CD4-positive, alpha-beta T cell treated with Interleukin-6 at 100 ng/mL for 8 hours (primary cell): ENCODE measurements around the gene TMEM61.
A peak's percentile ranks its signal among the peaks of the same experiment; 100 is the strongest.
"Not testable (repeated sequence)": the region's sequence is repeated elsewhere in the genome, so short reads cannot be mapped to it uniquely, and the experiment has no call there.

ENCODE experiments used
- DNase-seq: peaks from one replicate; pipeline ENCODE4 v3.0.0-alpha.2; 2020; ENCODE audit warnings: mixed read lengths, low spot score

The TMEM61 gene

DNA sequence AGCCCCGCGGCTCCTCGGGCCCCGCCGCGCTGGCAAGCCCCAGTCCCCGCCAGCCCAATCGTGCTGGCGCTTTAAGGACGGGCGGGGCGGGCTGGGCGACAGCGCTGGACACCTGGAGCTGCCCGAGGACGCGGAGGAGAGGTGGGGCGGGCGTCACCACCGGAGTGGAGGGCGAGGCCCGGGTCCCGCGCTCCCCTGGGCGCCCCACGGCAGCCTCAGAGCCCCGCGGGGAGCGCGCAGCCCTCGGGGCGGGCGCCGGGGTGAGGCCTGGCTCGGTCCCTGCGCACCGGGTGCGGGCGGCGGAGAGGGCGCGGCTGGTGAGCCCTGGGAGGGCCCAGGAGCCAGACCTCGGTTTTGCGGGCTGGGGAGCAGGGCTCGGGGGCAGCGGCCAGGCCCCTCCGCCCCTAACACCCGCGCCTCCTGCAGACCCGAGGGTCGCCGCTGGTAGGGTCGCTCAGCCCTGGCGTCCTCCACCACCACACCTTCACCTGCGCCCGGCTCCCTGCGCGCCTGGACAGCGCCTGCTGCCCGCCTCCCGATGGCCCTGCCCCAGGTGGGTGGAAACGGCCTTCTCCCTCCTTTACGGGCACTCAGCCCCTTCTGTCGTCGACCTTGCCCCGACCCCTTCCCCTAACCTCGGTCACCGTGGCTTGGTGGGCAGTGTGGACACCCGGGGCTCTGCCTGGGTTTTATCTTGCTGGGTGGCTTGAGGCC is at the start of gene TMEM61:
TMEM61 (plus strand) TSS at position 101 of the 714 bp plus-strand sequence; CDS start at position 539, 438 bp downstream.
- DNase-seq: no peak

DNA sequence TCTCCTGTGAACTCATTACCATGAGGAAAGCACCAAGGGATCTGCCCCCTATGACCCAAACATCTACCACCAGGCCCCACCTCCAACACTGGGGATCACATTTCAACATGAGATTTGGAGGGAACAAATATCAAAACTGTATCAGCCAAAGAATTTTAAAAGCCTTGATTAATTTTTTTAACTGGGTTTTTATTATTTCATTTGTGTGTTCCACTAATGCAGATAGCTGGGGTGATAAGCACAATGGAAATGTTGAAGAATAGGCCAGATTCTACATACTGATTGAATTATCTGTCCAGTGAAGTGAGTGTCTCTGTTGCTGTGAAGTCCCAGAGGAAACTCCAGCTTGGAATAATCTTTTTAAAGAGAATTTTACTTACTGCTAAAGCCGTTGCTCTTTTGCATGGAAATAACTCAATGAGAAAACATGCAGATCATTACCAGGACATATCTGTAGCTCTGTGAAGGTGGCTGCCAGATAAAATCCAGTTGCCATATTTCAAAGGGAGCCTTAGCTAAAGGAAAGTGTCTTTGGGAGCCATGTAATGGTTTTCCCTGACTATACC is 49.1 kb upstream of the TMEM61 start:
- no peak for DNase-seq

DNA sequence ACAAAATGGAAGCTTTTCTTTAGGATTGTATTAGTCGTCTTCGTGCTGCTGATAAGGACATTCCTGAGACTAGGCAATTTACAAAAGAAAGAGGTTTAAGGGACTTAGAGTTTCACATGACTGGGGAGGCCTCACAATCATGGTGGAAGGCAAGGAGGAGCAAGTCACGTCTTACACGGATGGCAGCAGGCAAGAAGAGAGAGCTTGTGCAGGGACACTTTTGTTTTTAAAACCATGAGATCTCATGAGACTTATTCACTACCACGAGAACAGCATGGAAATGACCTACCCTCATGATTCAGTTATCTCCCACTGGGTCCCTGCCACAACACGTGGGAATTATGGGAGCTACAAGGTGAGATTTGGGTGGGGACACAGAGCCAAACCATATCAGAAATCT is 46.3 kb upstream of the TMEM61 start:
- not testable (repeated sequence) for DNase-seq

GRCh38 chr1:54934869-54935268 is 45.6 kb upstream of the TMEM61 start:
- DNase-seq: no peak

DNA sequence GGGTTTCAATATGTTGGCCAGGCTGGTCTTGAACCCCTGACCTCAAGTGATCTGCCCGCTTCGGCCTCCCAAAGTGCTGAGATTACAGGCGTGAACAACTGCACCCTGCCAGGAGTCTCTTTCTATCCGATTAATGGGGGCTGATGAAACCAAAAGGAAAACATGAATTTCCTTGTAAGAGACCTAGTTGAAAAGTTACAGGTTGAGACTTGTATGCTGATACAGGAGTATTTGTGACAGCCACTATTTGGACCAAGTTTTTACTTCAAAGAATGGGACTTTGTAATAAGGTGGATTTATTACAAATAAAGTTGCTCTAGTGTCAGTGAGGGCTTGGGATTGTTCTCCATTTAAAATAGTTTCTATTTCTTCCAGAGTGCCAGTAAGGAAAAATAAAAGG is 43.6 kb upstream of the TMEM61 start:
- no peak for DNase-seq

DNA sequence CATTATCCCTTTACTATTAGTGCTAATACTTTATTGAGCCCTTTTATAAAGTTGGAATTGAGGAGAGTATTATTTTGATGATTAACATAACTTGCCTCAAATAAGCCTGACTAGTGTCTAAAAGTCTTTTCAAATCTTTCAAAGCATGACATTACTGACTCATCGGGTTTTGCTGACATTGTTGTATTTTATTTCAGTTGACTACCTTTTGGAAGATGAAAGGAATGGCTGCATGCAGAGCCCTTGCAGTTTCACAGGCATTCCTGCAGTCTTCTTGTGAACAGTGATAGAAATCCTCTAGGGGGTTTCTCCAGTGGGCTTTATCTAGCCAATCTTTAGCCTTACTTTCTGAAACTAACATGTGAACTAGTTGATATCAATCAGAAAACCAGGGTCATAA is 43.0 kb upstream of the TMEM61 start:
- no peak for DNase-seq

DNA sequence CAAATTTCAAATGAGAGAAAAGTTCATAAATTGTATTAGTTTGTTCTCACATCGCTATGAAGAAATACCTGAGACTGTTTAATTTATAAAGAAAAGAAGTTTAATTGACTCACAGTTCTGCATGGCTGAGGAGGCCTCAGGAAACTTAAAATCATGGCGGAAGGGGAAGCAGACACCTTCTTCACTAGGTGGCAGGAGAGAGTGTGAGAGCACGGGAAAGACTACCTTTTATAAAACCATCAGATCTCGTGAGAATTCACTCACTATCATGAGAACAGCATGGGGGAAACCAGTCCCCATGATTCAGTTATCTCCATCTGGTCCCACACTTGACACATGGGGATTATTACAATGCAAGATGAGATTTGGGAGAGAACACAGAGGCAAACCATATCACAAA is 41.5 kb upstream of the TMEM61 start:
- DNase-seq: not testable (repeated sequence)

- DNase-seq: no peak
Measured at GRCh38 chr1:54940042-54940441, 40.4 kb upstream of the TMEM61 start.

DNA sequence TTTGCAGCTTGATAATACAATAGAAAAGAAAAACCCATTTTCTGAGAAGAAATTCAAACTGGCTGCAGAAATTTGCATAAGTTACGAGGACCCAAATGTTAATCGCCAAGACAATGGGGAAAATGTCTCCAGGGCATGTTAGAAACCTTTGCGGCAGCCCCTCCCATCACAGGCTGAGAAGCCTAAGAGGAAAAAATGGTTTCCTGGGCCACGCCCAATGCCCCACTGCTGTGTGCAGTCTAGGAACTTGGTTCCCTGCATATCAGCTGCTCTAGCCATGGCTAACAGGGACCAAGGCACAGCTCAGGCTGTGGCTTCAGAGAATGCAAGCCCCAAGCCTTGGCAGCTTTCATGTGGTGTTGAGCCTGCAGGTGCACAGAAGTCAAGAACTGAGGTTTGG is 37.5 kb upstream of the TMEM61 start:
- DNase-seq: no peak

DNA sequence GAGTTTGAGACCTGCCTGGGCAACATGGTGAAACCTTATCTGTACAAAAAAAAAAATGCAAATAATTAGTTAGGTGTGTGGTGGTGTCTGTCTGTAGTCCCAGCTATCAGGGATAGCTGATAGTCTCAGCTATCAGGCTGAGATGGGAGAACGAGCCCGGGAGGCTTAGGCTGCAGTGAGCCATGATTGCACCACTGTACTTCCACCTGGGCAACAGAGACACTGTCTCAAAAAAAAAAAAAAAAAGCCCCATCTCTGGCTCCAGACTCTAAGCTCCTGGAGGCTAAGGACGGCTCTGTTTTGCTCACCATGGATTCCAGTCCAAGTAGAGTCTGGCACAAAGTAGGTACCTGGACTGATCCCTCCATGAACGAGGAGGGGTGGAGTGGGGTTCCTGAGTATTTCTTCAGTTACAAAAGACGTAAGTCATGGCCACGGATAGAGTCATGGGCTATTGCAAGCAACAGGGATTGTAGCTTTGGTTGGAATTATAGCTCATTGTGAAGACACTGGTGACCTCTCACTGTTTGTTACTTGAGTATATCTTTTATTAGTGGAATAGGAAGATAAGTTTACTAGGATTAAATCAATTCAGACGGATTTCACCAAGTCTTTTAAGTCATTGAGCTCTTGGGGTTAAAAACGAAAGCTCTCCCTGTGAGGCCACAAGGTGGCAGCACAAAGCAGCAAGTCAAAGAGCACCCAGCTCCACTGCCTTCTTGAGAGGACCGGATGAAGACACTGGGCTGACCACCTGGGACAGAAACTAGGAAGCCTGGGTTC is 35.6 kb upstream of the TMEM61 start:
- peak; percentile 59 for DNase-seq

DNA sequence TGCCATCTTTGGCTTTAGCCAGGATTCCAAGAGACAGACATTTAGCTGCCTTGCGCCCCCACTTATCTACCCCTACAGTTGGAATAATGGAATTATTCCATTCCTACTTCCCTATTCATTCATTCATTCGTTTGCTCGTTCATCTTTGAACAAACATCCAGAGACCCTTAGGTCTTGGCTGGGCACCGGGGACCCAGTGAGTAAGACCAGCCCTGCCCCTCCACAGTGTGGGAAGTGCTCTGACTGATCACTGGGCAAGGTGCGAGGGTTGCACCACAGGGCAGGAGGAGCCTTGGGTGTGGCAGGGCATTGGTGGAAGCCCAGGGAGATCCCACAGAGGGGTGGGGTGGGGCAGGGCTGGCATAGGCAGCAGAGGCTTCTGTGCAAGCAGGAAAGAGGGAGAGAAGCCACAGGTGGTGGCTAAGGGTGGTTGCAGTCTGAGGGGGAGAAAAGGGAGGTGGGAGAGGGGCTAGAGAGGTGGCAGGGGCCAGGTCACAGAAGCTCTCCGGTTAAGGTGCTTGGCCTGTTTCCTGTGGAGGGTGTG is 35.0 kb upstream of the TMEM61 start:
- DNase-seq: no peak

GRCh38 chr1:54947540-54947939 is 32.9 kb upstream of the TMEM61 start:
- DNase-seq: no peak

DNA sequence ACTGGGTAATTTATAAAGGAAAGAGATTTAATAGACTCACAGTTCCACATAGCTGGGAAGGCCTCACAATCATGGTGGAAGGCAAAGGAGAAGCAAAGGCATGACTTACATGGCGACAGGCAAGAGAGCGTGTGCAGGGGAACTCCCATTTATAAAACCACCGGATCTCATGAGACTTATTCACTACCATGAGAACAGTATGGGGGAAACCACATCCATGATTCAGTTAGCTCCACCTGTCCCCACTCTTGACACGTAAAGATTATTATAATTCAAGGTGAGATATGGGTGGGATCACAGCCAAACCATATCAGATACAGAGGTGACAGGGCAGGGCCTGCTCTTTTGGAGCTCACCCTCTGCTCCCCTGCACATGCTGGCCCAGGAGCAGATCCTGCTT is 31.4 kb upstream of the TMEM61 start:
- DNase-seq: no peak

- no peak for DNase-seq
Measured at GRCh38 chr1:54950006-54950368, 30.4 kb upstream of the TMEM61 start.

DNA sequence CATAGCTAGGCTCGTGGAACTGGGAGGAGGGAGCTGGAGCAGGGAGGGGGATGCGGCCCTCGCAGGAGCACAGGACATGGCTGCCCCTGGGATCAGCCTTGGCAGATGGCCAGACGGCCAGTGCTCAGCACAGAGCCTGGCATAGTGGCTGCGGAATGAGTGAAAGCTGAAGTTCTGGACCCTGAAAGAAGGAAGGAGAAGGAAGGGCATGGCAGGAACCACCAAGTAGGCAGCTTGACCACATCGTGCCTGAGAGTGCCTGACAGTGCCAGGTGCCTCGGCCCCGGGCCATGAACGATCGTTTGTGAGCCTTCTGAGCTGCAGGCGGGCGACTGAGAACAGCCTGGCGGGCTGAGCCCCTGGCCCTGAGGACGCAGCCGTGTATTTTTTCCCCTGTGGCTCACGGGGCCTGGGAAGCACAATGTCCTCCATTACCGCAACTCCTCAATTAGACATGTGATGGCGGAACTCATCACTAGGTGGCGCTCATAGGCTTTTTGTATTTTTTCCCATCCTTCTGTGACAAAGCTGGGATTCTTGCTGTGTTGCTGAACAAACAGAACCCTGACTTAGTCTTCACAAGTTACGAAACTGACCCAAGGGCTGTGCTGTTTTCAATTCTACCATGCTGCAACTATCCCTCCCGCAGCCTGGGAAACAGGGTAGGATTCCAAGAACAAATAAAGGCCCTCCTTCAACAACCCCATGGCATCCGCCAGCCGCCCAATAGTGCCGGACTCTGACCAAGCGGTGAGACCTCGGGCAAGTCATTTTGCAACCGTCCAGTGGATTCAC is 29.9 kb upstream of the TMEM61 start:
- peak; percentile 37 for DNase-seq

- DNase-seq: no peak
Measured at GRCh38 chr1:54951810-54952226, 28.6 kb upstream of the TMEM61 start.

GRCh38 chr1:54952950-54953718 is 27.3 kb upstream of the TMEM61 start:
- DNase-seq: no peak

DNA sequence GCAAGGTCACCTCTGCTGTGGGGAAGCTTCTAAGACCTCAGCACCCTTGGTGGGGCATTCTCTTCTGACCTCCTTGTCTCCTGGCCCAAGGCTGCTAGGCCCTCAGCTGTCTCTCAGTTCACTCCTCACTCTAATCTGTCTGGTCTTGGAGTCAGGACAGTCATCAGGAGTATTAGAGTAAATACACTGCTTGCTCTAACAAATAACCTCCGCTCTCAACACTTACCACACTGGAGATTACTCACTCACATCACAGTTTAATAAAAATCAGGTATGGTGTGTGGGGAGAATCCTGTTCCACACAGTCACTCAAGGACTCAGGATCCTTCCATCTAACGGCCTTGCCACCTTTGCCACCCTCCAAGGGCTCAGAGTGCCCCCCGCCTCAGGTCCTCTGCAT is 26.6 kb upstream of the TMEM61 start:
- no peak for DNase-seq

GRCh38 chr1:54955359-54955758 is 25.1 kb upstream of the TMEM61 start:
- DNase-seq: no peak

GRCh38 chr1:54956726-54957125 is 23.7 kb upstream of the TMEM61 start:
- no peak for DNase-seq

GRCh38 chr1:54959241-54959640 is 21.2 kb upstream of the TMEM61 start:
- DNase-seq: no peak
